Measurements from ENCODE around the gene CD58.

Gene CD58

DNA sequence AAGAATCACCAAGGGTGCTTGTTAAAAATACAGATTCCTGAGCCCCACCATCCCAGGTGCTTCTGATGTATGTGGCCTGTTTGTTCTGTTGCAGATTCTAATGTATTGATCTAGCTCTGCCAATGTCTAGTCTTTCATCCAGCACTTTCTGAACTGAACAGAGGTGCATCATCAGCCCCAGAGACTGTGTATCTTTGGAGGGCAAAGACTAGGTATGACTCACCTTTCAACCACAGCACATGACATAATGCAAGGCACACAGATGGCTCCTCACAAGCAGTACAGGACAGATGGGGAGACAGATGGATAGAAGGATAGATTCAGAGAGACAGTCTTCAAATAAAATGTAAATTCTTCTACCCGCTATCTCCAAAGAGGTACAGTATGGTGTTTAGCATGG is 32.3 kb downstream of the CD58 start:
- DNase-seq: no peak

DNA sequence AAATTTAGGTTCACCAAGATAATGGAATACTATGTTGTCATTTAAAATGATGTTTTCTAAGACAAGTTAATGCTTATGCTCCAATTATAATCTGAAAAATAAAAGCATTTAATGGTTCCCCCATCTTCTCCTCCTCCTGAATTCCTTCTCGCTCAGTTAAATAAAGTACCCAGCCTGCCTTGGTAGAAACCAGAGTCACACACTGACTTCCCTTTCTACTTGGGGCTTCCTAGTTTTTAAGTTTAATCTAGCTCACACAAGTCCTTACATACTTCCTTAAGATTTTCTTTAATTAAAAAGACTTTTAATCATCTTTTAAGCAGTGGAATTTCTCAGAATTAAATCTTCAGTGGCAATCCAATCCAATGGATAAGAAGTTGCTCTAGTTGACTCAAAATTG is 32.9 kb downstream of the CD58 start:
- no peak for DNase-seq

DNA sequence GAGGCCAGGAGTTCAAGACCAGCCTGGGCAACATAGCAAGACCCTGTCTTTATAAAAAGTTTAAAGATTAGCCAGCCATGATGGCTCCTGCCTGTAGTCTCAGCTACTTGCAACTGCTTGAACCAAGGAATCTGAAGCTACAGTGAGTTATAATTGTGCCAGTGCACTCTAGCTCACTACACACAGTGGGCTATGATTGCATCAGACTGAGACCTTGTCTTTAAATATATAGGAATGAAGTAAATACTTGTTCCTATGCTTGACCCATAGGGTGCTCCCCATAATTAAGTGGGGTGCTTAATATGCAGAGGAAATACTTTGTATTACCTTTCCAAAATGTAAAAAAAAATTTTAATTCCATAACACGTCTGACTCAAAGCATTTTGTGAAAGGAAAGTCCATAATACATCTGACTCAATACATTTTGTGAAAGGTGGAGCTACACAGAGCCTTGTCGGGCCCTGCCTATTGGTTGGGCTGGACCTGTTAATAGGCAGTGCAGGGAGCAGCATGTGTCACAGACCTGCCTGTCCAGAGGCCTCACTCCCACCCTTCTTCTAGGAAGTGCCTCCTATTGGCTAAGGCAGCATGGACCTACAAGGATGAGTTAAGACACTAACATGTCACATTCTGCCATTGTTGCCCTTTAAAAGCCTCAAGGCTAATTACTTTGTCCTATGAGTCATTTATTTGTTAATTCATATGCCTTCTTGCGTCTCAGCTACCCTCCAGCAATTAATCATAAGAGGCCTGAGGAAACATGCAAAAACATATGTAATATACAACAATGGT is 33.6 kb downstream of the CD58 start:
- DNase-seq: no peak

DNA sequence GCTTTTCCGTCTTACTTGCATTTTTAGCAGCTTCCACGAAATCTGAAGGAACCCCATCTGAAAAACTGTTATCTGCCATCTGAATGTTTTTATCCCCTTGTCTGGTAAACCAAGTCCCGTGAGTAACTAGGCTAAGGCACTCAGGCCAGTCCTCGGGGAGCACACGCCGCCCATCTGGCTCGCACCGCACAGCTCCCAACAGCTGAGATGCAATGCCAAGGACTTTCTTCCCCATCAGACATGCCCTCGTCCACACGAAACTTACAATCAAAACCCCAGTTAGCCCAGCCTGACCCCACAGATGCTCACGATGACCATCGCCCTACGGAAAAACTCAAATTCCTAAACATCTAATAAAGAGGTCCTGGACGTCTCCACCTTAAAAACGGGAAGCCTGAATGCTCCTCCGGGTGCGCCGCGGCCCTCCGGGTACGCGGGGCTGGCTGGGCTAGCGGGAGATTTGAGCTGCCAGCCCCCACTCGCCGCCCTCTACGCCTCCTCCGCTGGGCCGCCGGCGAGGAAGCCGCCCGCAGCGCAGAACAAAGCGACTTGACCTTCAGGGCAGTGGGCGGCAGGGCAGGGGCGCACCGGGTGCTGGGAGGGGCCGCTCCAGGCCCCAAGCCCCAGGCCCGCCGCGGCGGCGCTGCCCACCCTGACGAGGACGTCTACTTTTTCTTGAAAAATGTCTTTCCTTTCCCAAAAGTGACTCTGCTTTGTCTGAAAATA is 36.6 kb downstream of the CD58 start:
- no peak for DNase-seq

DNA sequence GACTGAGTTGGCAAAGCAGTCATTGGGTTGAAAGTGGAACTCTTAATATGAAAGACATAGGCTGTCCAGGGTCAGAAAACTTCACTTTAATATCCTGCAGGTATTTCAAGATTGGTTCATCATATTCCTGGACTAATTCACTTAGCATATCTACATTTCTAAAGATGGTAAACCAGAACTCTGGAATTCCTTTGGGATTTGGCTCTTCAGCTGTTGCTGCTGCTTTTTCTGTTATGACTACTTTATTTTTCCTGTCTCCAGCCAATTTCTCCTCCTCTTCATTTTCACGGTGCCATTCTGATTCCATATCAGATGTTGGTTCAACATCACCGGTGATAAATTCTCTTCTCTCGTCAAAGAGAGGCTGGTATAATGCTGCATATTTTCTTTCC is 37.4 kb downstream of the CD58 start:
- DNase-seq: no peak

DNA sequence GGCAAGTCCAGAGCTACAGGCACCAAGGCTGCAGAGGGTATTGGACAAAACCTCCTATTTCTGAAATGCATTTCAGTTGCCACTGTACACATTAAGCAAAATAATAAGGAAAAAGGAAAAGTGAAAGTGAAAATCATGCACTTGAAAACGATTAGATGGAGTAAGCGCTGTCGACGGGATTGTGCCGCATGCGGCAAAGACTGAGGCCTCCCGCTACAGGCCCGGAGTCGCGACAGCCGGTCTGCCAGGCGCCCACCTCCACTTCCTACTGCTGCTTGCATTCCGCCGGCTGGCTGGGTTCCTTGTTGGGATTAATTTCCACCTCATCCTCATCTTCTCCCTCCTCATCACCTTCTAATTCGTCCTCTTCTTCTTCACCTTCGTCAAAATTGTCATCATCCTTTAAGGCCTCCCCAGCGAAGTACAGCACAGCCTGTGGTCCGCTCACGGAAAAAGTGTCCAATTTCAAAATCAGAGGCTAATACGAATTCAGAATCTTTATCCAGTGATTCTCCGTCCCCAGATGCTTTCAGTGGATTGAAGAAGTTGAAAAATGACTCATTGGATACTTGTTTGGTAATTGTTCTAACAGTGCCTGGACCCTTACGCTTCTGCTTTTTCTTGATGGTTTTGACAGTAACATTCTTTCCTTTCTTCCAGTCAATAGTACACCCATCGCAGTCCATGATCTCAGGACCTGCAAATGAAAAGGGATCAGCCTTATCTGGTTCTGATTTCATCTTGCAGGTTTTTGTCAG is 38.0 kb downstream of the CD58 start:
- no peak for DNase-seq

DNA sequence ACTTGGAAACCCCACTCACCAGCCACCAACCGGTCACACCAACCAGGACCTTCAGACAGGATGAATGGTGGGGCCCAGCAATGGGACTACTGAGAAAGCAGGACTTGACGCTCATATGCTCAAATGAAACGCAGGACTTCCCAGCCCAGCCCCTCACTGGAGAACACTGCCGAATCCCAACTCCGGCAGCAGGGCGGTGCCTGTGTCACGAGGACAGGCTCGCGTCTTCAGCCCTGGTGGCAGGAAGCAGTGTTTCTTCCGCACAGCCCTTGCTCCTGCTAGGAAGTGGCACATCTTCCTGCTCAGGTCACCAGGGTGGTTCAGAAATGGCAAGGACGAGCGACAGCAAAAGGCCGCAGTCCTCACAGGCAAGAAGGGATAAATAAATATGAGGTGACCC is 38.9 kb downstream of the CD58 start:
- DNase-seq: no peak

DNA sequence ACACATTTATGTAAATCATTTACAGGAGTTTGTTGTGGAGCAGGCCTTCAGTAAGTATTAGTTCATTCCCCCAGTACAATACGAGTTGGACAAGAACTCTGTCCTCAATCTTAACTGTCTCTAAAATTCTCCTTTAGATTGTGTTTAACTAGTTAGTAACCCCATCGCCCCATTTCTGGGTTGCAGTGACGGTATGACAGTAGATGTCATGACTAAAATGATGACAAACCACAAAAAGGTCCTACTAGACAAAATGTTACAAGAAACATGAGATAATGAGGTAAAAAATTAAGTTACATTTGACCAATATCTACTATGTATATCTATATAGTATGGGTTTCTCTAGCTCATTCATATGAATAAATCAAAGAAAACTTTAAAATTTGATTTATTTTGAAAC is 41.1 kb downstream of the CD58 start:
- DNase-seq: no peak

DNA sequence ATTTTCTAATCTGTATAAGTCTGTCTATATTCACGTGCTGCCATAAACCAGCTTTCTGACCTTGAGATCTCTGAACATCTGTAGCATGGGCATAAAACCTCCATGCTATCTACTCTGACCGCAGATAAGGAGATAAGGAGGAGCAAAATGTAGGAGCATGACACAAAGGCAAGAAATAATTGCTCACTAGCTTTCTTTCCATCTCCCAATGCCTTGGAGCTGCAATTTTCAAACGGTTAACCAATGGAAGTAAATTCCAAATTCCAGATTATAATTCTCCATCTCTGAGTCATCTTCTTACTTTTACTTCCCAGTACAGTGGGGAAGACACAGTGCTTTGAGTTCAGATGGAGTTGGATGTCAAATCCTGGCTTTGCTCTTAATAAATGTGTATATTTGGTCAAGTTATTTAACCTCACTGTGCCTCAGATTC is 41.6 kb downstream of the CD58 start:
- DNase-seq: no peak

DNA sequence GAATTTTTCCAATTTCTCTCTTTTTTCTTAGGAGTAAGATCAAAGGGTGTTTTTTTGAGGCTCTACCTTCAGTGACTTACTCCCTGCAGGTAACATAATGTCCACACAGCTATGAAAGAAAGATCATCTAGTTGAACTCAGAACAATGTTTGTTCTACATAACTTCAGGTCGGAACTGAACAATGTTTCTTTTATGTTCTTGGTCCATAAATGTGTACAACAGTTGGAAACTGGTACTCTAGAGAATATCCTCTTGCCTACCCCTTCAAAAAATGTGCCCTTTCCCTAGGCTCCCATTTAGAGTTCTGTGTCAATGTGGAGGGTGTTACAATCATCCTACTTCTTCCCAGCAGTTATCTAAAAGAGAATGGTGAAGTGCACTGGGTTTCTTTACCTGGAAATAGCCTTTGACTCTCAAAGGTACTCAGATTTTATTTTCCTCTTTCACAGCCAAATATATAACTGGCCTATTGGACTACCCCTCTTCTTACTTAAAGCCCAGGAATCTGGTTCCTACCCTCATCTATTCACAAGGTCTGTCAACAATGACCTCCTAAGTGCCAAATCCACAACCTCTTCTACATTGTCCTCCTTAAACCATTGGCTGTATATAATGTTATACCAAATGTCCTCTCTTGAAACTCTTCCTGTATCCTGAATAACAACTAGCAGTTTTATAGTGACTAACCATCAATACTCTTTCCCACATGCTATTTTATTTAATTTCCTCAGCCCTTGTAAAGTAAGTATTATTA is 42.3 kb downstream of the CD58 start:
- no peak for DNase-seq

DNA sequence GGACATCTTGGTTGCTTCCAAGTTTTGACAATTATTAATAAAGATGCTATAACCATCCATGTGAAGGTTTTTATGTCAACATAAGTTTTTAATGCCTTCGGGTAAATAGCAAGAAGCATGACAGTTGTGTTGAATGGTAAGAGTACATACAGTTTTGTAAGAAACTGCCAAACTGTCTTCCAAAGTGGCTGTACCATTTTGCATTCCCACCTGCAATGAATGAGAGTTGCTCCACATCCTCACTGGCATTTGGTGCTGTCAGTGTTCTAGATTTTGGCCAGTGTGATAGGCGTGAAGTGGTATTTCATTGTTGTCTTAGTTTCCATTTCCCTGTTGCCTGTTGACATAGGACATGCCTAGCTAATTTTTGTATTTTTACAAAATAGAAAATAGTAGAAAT is 45.4 kb downstream of the CD58 start:
- DNase-seq: no peak

DNA sequence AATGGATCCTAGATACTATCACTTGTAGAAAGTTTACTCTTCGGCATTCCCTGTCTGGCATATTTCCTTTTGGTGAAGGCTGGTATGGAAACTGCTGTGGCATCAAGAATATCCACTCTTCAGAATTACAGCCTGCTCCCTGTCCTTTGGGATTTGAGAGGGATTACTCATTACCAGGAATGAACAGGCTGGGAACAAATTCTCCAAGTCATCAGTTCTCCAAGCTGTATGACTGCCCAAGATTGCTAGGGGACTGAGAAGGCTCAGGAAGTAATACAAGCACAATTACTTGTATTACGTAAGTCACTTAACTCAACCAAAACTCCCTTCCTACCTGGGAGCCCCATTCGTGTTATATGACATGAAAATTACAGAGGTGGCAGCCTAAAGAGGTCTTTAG is 49.6 kb downstream of the CD58 start:
- no peak for DNase-seq

DNA sequence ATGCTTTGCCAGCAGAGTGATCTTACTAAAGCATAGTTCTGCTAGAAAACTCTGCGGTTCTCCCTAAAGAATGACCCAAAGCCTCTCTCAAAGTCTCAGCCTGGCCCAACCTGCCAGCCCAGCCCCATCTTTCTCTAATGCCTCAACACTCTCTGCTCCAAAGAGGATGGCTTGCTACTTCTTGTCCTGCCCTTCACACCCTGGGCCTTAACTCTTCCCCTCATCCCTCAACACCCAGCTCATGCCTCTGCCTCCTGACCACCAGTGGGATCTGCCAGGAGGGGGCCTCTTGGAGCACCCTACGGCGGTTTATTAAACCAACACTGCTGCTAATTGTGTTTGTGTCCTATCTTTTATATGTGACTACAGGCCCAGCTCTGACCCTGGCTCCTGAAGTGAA is 52.4 kb downstream of the CD58 start:
- DNase-seq: no peak

DNA sequence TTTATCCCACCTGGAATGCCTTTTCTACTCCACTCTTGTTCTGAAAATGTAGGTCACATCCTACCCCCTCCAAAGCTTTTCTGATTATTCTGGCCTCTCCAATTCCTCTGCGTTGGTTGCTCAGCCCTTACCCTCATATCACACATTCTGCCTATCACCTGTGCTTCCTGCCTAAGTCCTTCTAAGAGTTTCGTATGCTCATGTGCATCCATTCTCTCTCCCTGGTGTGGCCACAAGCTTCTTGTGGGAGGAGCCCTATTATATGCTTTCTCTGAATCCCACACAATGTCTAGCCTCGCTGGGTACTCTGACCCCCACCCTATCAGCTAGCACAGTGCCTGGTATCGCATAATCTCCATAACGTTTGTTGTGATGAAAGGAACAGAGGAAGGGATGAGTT is 54.2 kb downstream of the CD58 start:
- DNase-seq: no peak

DNA sequence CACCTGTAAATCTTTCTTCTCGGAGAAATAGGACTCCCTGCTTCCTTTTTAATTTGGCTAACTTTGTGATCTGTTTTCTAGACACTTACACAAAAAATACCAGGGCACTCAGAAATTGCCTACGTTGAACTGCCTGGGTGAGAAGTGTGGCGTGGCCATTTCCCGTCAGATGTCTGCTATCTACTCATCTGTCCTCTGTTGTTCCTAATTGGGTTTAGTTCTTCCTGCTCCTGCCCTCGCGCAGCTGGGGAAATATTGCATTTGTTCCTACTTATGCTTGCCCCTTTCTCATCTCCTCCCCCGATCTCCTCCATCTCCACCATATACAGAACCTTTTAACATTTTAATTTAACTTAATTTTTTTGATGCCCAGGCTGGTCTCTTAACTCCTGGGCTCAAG is 55.1 kb downstream of the CD58 start:
- no peak for DNase-seq

DNA sequence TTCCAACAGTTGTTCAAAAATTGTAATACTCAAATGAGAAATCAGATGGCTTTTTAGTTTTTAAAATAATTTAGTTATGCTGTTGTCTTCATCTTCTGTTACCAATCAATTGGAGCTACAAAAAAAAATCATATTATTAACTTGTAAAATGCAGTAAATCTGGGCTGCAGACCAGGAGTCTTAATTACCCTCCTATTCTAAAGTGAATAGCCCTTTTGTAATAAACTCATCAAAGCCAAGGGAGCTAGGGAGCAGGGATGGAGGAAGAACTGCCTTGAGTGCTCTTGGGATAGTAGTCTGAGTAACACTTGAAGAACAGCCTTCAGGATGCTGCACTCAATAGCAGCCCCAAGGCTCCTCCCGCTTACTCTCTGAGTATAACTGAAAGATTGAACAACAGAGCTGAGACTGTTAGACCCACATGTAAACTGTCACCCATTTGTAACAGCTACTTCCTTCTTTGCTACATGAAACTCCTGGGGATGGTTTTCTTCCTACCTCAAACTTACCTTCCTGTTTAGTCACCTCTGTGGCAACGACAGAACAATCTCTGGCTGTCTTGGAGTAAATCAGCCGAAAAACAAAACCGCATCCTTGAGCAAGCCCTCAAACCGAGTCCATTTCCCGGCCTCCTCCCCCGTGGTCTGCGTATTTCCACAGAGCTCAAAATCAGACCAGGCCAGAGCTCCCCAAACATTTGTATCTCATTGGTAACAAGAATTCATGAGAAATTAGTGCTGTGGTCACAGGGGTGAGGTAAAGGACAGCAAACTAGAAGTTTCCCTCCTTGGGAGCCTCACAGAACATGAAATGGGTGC is 55.9 kb downstream of the CD58 start:
- DNase-seq: peak in 1 of 14 donors; percentile 38

DNA sequence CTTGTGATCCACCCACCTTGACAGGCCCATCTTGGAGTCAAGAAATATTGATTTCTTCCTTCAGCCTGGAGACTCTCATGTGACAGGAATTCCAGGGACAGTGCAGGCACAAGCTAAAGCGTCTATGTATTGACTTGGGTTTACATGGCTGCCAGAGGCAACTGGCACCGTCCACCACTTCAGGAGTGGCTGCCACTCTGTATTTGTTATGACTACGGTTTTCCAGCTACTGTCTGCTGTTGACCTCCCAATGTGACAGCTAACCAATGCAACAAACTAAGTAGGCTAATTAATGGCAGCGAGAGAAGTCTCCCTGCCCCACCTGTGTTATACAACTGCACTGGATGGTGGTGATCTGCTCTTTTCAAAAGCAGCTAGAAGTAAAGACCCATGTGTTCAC is 56.9 kb downstream of the CD58 start:
- no peak for DNase-seq

DNA sequence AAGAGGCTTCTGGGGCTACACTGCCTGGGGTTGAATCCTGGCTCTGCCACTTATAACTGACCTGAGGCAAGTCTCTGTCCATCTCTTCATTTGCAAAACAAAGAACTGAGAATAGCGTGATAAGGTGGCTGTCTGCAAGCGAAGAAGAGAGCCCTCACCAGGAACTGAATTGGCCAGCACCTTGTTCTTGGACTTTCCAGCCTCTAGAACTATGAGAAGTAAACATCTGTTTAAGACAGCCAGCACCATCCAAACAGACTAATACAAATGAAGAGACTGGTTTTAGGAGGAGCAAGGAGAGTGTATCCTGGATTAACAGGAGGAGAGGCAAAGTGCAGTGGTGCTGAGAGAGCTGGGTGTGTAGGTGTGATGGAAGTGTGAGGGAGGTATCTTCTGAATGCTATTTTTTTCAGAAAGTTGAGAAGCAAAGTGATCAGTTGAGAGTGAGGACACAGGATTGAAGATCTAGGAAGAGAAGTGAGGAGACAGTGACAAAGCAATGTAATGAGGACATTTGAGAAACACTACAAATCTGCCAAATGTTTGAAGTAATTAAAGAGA is 59.3 kb downstream of the CD58 start:
- DNase-seq: no peak

DNA sequence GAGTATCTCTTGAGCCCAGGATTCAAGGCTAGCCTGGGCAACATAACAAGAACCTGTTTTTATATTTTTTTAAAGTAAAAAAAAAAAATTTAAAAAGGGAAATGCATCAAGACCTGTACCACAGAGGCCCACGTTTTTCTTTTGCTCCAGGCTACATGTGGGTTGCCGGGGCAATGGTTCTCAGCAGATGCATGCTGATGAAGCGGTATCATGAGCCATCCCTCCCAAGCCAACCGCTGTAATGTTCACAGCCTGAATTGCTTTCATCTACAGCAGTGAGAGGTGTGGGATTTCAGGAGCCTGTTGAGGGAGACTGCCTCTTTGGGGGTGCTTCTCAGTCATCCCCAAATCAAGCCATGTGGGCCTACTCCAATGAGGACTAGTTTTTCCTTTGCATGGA is 60.5 kb downstream of the CD58 start:
- DNase-seq: no peak

DNA sequence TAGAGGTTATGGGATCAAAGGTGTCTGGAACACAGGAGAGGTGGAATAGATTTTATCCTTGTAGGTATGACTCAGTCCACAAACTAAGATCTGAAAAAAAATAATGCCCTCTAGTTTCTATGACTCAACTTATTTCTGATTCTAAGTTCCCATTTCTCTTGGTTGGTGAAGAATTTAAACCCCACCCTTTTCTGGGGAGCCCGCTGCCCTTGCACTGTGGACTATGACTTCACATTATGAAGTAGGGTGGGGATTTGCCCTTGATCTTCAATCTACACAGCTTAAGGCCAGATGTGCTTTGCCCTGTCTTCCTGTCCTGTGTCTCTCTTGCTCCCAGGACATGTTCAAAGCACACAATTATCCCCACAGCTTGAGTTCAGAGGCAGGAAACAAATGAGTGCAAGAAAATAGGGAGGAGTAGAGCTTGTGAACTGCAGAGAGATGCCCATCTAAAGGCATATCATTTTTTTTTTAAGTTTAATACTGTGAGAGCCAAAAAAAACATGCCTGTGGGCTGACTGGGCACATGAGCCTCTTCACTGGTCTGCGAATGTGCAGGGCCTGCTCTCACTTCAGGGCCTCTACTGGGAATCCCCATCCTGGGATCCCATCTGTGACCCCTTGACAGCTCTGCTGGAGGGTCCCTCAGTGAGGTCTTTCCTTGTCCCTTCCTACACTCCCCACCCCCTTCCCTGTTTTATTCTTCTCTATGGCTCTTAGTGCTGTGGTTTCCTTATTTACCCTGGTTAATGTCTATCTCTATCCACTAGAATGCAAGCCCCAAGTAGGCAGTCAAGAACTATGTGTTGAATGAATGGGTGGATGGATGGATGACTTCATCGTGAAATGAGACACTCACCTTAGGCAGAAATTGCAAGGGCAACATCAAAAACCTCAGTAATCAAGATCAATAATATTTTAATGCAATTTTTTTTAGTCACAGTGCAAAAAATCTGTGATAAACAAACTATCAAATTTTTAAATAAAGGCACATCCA is 61.5 kb downstream of the CD58 start:
- DNase-seq: no peak
